HEK293 (cell line): ENCODE measurements around the gene CMKLR1.

Experiments
- TF ChIP-seq, protein P1 (sequence below): fragments of 450-650 bp; formaldehyde crosslinking; IDR thresholded peaks from 2 replicates; pipeline ENCODE4 v1.5.1; 2016; ENCODE audit warnings: missing biosample characterization, missing genetic modification characterization
- TF ChIP-seq, protein P2 (sequence below): fragments of 450-650 bp; formaldehyde crosslinking; IDR thresholded peaks from 2 replicates; pipeline ENCODE4 v1.5.1; 2016; ENCODE audit warnings: missing biosample characterization, missing genetic modification characterization

DNA sequence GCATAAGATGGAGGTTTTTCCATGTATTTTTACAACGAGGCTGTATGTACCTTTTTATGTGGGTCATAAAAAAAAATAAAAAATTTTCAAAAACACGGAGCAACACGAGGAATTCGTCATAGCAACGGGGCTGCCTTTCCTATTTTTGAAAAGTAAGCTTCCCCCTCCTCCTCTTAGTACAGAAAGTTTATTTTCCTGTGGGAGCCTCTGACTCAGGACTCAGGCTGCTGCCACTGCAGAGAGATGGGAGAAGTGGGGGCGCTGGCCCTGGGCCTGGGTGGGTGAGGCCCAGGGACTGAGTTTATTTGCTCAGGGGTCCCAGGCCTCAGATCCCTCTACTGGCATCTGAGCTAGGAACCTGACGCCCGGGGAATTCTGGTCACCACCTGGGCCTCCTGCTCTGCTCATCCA, 10.2 kb upstream of the CMKLR1 start:
- TF ChIP-seq, protein P1, sequence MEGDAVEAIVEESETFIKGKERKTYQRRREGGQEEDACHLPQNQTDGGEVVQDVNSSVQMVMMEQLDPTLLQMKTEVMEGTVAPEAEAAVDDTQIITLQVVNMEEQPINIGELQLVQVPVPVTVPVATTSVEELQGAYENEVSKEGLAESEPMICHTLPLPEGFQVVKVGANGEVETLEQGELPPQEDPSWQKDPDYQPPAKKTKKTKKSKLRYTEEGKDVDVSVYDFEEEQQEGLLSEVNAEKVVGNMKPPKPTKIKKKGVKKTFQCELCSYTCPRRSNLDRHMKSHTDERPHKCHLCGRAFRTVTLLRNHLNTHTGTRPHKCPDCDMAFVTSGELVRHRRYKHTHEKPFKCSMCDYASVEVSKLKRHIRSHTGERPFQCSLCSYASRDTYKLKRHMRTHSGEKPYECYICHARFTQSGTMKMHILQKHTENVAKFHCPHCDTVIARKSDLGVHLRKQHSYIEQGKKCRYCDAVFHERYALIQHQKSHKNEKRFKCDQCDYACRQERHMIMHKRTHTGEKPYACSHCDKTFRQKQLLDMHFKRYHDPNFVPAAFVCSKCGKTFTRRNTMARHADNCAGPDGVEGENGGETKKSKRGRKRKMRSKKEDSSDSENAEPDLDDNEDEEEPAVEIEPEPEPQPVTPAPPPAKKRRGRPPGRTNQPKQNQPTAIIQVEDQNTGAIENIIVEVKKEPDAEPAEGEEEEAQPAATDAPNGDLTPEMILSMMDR (tag by site-specific recombination), result no peak
- TF ChIP-seq, protein P2, sequence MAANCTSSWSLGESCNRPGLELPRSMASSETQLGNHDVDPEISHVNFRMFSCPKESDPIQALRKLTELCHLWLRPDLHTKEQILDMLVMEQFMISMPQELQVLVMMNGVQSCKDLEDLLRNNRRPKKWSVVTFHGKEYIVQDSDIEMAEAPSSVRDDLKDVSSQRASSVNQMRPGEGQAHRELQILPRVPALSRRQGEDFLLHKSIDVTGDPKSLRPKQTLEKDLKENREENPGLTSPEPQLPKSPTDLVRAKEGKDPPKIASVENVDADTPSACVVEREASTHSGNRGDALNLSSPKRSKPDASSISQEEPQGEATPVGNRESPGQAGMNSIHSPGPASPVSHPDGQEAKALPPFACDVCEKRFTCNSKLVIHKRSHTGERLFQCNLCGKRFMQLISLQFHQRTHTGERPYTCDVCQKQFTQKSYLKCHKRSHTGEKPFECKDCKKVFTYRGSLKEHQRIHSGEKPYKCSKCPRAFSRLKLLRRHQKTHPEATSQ, result no peak
